Activated effector memory CD4-positive, alpha-beta T cell treated with Interleukin-2 at 50 U/mL for 16 hours (primary cell): ENCODE data around the gene KIF27.
"Not testable (repeated sequence)": the region's sequence is repeated elsewhere in the genome, so short reads cannot be mapped to it uniquely, and the experiment has no call there.

ENCODE experiments used
- DNase-seq: peaks from one replicate; pipeline ENCODE4 v3.0.0-alpha.2; 2020

Gene KIF27

GRCh38 chr9:83932851-83933250 is 11.6 kb upstream of the KIF27 start:
- no peak for DNase-seq

DNA sequence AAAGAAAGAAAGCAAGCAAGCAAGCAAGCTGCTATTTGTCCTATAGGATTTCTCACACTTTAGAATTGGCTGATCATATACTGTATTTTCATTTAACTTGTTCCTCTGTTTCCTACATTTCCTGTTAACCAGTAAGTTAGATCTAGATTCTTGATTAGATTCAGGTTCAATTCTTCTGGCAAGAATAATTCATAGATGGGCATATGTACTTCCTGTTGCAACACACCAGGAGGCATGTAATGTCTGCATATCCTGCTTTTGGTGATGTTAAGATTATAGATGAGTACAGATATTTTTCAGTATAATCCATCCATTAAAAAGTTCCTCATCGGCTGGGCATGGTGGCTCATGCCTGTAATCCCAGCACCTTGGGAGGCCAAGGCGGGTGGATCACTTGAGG is 10.8 kb upstream of the KIF27 start:
- no peak for DNase-seq

DNA sequence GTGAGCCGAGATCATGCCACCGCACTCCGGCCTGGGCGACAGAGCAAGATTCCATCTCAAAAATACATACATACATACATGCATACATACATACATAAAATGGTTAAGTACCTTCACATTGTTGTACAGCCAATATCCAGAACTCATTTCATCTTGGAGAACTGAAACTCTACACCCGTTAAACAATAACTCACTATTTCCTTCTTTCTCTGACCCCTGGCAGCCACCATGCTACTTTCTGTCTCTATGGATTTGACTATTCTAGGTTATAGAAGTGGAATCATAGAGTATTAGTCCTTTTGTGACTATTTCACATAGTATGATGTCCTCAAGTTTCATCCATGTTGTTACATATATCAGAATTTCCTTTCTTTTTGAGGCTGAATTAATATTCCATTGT is 9.6 kb upstream of the KIF27 start:
- DNase-seq = no peak

GRCh38 chr9:83927591-83927990 is 6.4 kb upstream of the KIF27 start:
- DNase-seq = no peak

- no peak for DNase-seq
Observed at GRCh38 chr9:83920469-83920926, 734 bp downstream of the KIF27 start.

DNA sequence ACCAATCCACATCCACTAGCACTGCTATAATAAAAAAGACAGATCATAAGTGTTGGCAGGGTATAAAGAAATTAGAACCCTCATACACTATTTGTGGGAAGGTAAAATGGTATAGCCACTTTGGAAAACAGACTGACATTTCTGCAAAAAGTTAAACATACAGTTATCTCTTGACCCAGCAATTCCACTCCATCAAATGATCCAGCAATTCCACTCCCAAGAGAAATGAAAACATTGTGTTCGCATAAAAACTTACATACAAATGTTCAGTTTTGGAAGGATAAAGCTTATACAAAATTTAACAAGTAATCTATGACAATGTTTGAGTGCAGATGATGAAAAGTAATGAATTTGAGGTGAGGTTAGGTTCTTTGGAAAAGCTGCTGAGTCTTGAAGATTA is 2.1 kb downstream of the KIF27 start:
- DNase-seq = no peak

GRCh38 chr9:83912194-83912593 is 9.0 kb downstream of the KIF27 start:
- not testable (repeated sequence) for DNase-seq

DNA sequence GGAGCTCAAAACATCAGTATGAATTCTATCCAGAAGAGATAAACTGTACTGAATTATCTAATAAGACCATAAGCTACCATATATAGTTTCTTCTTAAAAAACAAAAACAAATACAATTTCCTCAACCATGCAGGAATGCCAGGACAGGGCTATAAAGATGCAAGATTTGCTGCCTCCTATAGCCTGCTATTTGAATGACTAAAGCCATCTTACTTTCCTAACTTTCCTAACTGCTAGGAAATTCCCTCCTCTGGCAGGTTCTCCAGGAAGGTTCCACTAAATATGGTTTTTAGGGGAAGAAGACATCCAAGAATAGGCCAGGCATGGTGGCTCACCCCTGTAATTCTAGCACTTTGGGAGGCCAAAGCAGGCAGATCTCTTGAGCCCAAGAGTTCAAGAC is 15.1 kb downstream of the KIF27 start:
- no peak for DNase-seq

- not testable (repeated sequence) for DNase-seq
Observed at GRCh38 chr9:83900615-83901014, 20.6 kb downstream of the KIF27 start.

GRCh38 chr9:83894301-83894700 is 26.9 kb downstream of the KIF27 start:
- not testable (repeated sequence) for DNase-seq

DNA sequence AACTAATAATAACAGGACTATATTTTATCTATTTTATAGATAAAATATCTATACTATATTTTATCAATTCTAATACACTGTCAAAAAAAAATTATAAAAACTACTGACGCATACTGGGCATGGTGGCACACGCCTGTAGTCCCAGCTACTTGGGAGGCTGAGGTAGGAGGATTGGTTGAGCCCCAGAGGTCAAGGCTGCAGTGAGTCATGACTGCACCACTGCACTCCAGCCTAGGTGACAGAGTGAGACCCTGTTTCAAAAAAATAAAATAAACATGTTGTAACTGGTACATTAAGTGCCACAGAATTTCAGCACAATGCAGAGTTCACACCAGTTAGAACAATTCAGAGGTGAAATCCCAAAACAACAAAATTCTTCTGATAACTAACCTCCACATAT is 34.7 kb downstream of the KIF27 start:
- not testable (repeated sequence) for DNase-seq

- DNase-seq = not testable (repeated sequence)
Observed at GRCh38 chr9:83885559-83886240, 35.5 kb downstream of the KIF27 start.

DNA sequence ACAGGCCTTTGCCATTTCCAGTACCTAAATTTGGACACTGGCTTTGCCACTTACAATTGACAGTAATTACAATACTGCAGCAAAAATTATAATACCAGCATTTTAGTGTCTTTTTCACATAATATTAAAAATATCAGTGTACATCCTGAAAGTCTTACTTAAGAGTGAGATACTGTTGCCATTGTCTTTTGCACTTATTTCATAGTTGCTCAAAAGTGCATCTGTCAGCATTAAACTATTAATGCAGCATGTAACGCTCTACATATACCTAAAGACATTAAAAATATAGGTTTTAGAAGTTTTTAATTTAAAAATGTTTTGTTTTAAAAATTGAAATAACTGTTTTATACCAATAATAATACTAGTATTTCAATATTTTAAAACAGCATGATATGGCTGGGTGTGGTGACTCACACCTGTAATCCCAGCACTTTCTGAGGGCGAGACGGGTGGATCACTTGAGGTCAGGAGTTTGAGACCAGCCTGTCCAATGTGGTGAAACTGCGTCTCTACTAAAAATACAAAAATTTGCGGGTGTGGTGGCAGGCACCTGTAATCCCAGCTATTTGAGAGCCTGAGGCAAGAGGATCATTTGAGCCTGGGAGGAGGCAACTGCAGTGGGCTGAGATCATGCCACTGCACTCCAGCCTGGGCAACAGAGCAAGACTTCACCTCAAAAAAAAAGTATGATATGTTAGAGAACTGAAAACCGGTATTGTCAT is 39.4 kb downstream of the KIF27 start:
- DNase-seq = not testable (repeated sequence)

- DNase-seq = not testable (repeated sequence)
Observed at GRCh38 chr9:83875559-83875958, 45.7 kb downstream of the KIF27 start.

DNA sequence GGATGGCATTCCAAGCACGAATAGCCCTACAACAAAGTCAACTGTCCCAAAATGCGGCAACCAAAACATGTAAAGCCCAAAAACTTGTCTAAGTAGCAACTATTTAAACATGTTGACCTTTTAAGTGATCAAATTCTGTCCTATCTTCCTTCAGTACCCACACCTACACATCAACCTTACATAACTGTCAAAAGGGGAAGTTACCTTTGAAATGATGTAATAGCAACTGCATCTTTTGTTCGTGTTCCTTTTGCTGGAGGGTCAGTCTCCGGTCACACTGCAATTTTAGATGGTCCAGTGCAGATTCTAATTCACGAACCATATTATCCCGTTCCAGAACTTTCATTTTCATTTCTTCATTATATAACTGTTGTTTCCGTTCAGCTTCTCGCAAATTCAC is 71.3 kb downstream of the KIF27 start:
- DNase-seq = not testable (repeated sequence)

DNA sequence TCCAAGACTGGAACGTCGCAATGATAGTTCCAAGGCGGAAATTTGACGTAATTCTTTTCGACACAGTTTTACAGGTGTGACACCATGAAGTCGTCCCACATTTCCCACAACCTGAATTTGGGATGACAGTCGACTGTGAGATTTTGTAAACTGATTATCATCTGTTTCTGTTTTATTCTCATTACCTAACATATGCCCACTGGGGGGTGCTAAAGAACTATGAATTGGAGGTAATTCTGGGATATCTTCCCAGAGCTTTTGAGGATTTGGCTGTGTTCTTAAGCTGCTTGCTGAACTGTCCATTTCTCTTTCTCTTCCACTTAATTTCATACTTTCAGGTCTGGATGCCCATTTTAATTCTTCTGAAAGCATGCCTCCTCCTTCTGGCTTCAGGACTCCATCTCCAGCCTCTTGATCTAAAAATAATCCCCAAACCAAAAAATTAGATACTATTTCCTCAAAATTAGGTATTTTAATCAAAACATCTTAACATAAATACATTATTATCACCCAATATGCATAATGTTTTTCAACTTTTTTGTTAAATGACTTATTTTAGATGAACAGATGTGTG is 84.1 kb downstream of the KIF27 start:
- DNase-seq = not testable (repeated sequence)

GRCh38 chr9:83830426-83831071 is 90.7 kb downstream of the KIF27 start:
- not testable (repeated sequence) for DNase-seq

DNA sequence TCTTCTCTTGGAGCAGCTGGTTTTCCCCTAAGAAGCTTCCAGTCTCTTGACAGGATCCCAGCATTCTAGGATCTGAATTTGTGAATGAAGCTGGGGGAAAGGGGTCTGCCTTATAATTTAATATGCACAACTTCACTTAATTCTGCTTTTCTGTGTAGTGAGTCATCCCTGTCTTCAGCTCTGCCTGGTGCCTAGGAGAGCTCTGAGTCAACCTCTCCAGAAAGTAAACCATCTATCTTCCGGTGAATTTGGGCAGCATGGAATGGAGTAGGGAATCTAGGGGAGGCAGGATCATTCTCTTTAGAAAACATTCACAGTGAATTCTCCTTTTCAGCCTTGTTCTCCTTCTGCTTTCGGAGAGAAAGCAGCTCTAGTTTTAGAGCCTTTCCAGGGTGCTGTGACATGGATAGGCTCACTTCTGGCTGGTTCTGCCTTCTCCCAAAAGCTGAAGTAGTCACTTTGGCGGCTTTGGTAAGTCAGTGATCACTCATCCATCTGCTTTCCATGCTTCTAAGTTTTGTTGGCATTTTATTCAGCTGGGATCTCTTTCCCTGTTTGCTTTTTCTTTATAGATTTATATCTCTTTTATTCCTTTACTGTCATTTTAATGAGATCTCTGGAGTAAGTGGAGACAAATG is 96.1 kb downstream of the KIF27 start:
- not testable (repeated sequence) for DNase-seq

GRCh38 chr9:83817356-83818278 is 103.6 kb downstream of the KIF27 start, which contains the start of gene GKAP1:
Gene GKAP1, minus strand, starts transcription at chr9:83817769. Its CDS starts 11,252 bp downstream, at chr9:83806517.
- peak; percentile 81 for DNase-seq

- not testable (repeated sequence) for DNase-seq
Observed at GRCh38 chr9:83817011-83817355, 104.2 kb downstream of the KIF27 start.

- DNase-seq = not testable (repeated sequence)
Observed at GRCh38 chr9:83815120-83815519, 106.1 kb downstream of the KIF27 start.

DNA sequence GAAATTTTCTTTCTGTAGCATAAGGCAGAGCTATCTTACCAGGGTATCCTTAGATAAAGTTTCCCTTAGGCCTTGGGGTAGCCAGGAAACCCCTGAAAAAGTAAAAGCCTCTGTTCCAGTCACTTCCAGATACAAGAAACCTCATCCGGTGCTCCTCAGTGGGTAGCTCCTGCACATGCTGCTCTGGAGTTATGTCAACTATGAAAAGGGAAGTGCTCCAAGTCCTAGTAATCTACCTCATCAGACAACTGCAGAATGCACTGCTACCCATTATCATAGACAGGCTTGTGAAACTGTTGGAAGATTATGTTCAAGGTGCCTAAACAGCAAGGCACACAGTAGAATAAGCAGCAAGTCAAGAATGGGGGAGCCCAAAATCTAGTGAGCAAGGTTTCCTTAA is 112.0 kb downstream of the KIF27 start:
- not testable (repeated sequence) for DNase-seq
